HG03378 (cell line): ENCODE results near the gene LNPEP.
A peak's percentile ranks its signal among the peaks of the same experiment; 100 is the strongest.

Experiments used
- ATAC-seq: cut with Tn5 transposase; IDR thresholded peaks from one replicate; pipeline ENCODE4 v1.9.1; 2021; ENCODE audit warnings: mild to moderate bottlenecking, moderate library complexity; ENCODE audit not compliant: unreplicated experiment

LNPEP gene

GRCh38 chr5:96935559-96936430 is at the start of gene LNPEP:
TSS of gene LNPEP (plus strand) at chr5:96936080. CDS start at chr5:96936156, 76 bp downstream.
- ATAC-seq, result peak; percentile 39

GRCh38 chr5:96893342-96893741 is 42.5 kb upstream of the LNPEP start:
- no peak for ATAC-seq

GRCh38 chr5:96896276-96896675 is 39.6 kb upstream of the LNPEP start:
- peak; percentile 79 for ATAC-seq

GRCh38 chr5:96896806-96897205 is 39.1 kb upstream of the LNPEP start:
- peak; percentile 89 for ATAC-seq

- ATAC-seq, result no peak
Measured at GRCh38 chr5:96901384-96901783, 34.5 kb upstream of the LNPEP start.

- ATAC-seq, result no peak
Measured at GRCh38 chr5:96901841-96902240, 34.0 kb upstream of the LNPEP start.

GRCh38 chr5:96902876-96903275 is 33.0 kb upstream of the LNPEP start:
- no peak for ATAC-seq

- ATAC-seq, result no peak
Measured at GRCh38 chr5:96903300-96903699, 32.6 kb upstream of the LNPEP start.

- ATAC-seq, result no peak
Measured at GRCh38 chr5:96904054-96904931, 31.6 kb upstream of the LNPEP start.

- ATAC-seq, result no peak
Measured at GRCh38 chr5:96905864-96906263, 30.0 kb upstream of the LNPEP start.

GRCh38 chr5:96909003-96909402 is 26.9 kb upstream of the LNPEP start:
- no peak for ATAC-seq

GRCh38 chr5:96909435-96909834 is 26.4 kb upstream of the LNPEP start:
- no peak for ATAC-seq

- no peak for ATAC-seq
Measured at GRCh38 chr5:96911139-96911538, 24.7 kb upstream of the LNPEP start.

- no peak for ATAC-seq
Measured at GRCh38 chr5:96913233-96913632, 22.6 kb upstream of the LNPEP start.

- ATAC-seq, result peak; percentile 64
Measured at GRCh38 chr5:96919754-96920197, 16.1 kb upstream of the LNPEP start.

GRCh38 chr5:96920744-96921355 is 15.0 kb upstream of the LNPEP start:
- no peak for ATAC-seq

GRCh38 chr5:96922499-96923244 is 13.2 kb upstream of the LNPEP start:
- no peak for ATAC-seq

GRCh38 chr5:96924016-96924443 is 11.8 kb upstream of the LNPEP start:
- no peak for ATAC-seq

GRCh38 chr5:96926276-96926675 is 9.6 kb upstream of the LNPEP start:
- ATAC-seq, result no peak

- ATAC-seq, result no peak
Measured at GRCh38 chr5:96927008-96927407, 8.9 kb upstream of the LNPEP start.
